ENCODE results near the gene CHM. TPM values are rescaled to one million over a fixed set of nuclear protein-coding genes. Genes with fewer than 3 reads are reported as not detected.
"Not testable (repeated sequence)": the region's sequence is repeated elsewhere in the genome, so short reads cannot be mapped to it uniquely, and the experiment has no call there.

The CHM gene
- total RNA-seq, 2 experiments from 2014 or later = 9.2 to 11.6 TPM

GRCh38 chrX:86013792-86014191 is 33.6 kb downstream of the CHM start:
- no peaks in the 10 kb centered on the region for H3K27me3 Mint-ChIP-seq
- H3K4me1 Mint-ChIP-seq (ENCODE audit: low read depth) = peaks cover 21% of the 10 kb centered on the region
- H3K4me3 Mint-ChIP-seq = no peak overlapping the region
- ChIA-PET CTCF (no interaction called here), POLR2A (no interaction called here)
- ATAC-seq (no peak), DNase-seq (no peak)
- H3K9me3 Mint-ChIP-seq = peaks cover 7% of the 10 kb centered on the region
- H3K27ac Mint-ChIP-seq = no peak overlapping the region
- no peak for TF ChIP-seq CTCF (IDR thresholded peaks at IDR 0.05)
- intact Hi-C loops (cut with micrococcal nuclease) = no loop called here
- H3K36me3 Mint-ChIP-seq (ENCODE audit: low read depth) = peaks cover 29% of the 10 kb centered on the region

GRCh38 chrX:86012188-86012587 is 35.2 kb downstream of the CHM start:
- DNase-seq (no peak), ATAC-seq (no peak)
- POLR2A ChIA-PET = no interaction called here
- intact Hi-C loops (cut with micrococcal nuclease) = no loop called here
- peaks cover 24% of the 10 kb centered on the region for H3K36me3 Mint-ChIP-seq (ENCODE audit: low read depth)
- H3K9me3 Mint-ChIP-seq = peaks cover 7% of the 10 kb centered on the region
- CTCF ChIA-PET = no interaction called here
- H3K27ac Mint-ChIP-seq = no peak overlapping the region
- H3K4me1 Mint-ChIP-seq (ENCODE audit: low read depth) = peaks cover 19% of the 10 kb centered on the region
- no peak for TF ChIP-seq CTCF (IDR thresholded peaks at IDR 0.05)
- no peaks in the 10 kb centered on the region for H3K27me3 Mint-ChIP-seq
- no peak overlapping the region for H3K4me3 Mint-ChIP-seq

- ATAC-seq; CTCF ChIA-PET; H3K9me3 Mint-ChIP-seq; POLR2A ChIA-PET; H3K27me3 Mint-ChIP-seq; H3K27ac Mint-ChIP-seq; intact Hi-C loops (cut with micrococcal nuclease); H3K4me3 Mint-ChIP-seq; DNase-seq: not testable (repeated sequence)
- Mint-ChIP-seq H3K4me1 (ENCODE audit: low read depth) (peaks cover 22% of the 10 kb centered on the region), H3K36me3 (ENCODE audit: low read depth) (peaks cover 13% of the 10 kb centered on the region)
Measured at GRCh38 chrX:86009803-86010202, 37.6 kb downstream of the CHM start.

GRCh38 chrX:86007891-86008290 is 39.5 kb downstream of the CHM start:
- ATAC-seq; H3K4me3 Mint-ChIP-seq; POLR2A ChIA-PET; intact Hi-C loops (cut with micrococcal nuclease); H3K9me3 Mint-ChIP-seq; CTCF ChIA-PET; DNase-seq; H3K27me3 Mint-ChIP-seq; H3K27ac Mint-ChIP-seq: not testable (repeated sequence)
- Mint-ChIP-seq H3K36me3 (ENCODE audit: low read depth) (peaks cover 10% of the 10 kb centered on the region), H3K4me1 (ENCODE audit: low read depth) (peaks cover 28% of the 10 kb centered on the region)

- ATAC-seq (no peak), DNase-seq (peak; percentile 3)
- Mint-ChIP-seq H3K36me3 (ENCODE audit: low read depth) (peaks cover 6% of the 10 kb centered on the region), H3K27ac (no peak overlapping the region), H3K27me3 (no peaks in the 10 kb centered on the region), H3K4me3 (no peak overlapping the region), H3K9me3 (no peaks in the 10 kb centered on the region), H3K4me1 (ENCODE audit: low read depth) (peaks cover 36% of the 10 kb centered on the region)
- TF ChIP-seq CTCF (IDR thresholded peaks at IDR 0.05) = no peak
- intact Hi-C loops (cut with micrococcal nuclease) = no loop called here
- ChIA-PET CTCF (interaction anchor here (0.9 kb wide), 1 partner anchor 8 kb away, joined by 3 read pairs; no protein-coding TSS in a partner anchor), POLR2A (no interaction called here)
Measured at GRCh38 chrX:86002076-86002896, 45.1 kb downstream of the CHM start.

GRCh38 chrX:85998954-85999353 is 48.4 kb downstream of the CHM start:
- Mint-ChIP-seq H3K9me3 (no peaks in the 10 kb centered on the region), H3K27ac (no peak overlapping the region), H3K36me3 (ENCODE audit: low read depth) (peaks cover 2% of the 10 kb centered on the region), H3K27me3 (no peaks in the 10 kb centered on the region), H3K4me3 (no peak overlapping the region), H3K4me1 (ENCODE audit: low read depth) (peaks cover 20% of the 10 kb centered on the region)
- no peak for TF ChIP-seq CTCF (IDR thresholded peaks at IDR 0.05)
- POLR2A ChIA-PET = no interaction called here
- ATAC-seq (no peak), DNase-seq (no peak)
- intact Hi-C loops (cut with micrococcal nuclease) = no loop called here
- CTCF ChIA-PET = no interaction called here

Measured in activated CD8-positive, alpha-beta T cell treated with anti-CD3 and anti-CD28 coated beads for 36 hours (primary cell).